Nephron (organoid): ENCODE data around the gene SEC24B.
A peak's percentile ranks its signal among the peaks of the same experiment; 100 is the strongest.

Experiments
- H3K27ac Mint-ChIP-seq, 3 experiments: 2 replicates each; pipeline ENCODE4 v1.8.0; 2020; ENCODE audit warnings: mixed read lengths in 3 of 3, mild to moderate bottlenecking in 2 of 3, moderate library complexity in 1 of 3
- H3K27me3 Mint-ChIP-seq: 2 replicates; pipeline ENCODE4 v1.8.0; 2021; ENCODE audit warnings: low read depth, mild to moderate bottlenecking, moderate library complexity, mixed read lengths
- H3K36me3 Mint-ChIP-seq: 2 replicates; pipeline ENCODE4 v1.8.0; 2020; ENCODE audit warnings: low read depth, mixed read lengths
- H3K4me1 Mint-ChIP-seq: 2 replicates; pipeline ENCODE4 v1.8.0; 2020; ENCODE audit warnings: mixed read lengths
- H3K4me3 Mint-ChIP-seq, 3 experiments: 2 replicates each; pipeline ENCODE4 v1.8.0; 2020; ENCODE audit warnings: mild to moderate bottlenecking in 3 of 3, mixed read lengths in 3 of 3, moderate library complexity in 2 of 3
- H3K9me3 Mint-ChIP-seq: 2 replicates; pipeline ENCODE4 v1.8.0; 2020; ENCODE audit warnings: mixed read lengths
- CTCF ChIP-seq, 3 experiments: fragments of 200-600 bp; sonication (generic); IDR thresholded peaks; one replicate each; pipeline ENCODE4 v1.5.0; 2021; ENCODE audit warnings: antibody characterized with exemption in 3 of 3; ENCODE audit not compliant: unreplicated experiment in 3 of 3

Gene SEC24B

GRCh38 chr4:109395694-109396093, 37.9 kb upstream of the SEC24B start:
- Mint-ChIP-seq H3K27ac (peak overlapping the region in 1 of 3 experiments; percentile 42), H3K4me1 (peaks cover 16% of the 10 kb centered on the region), H3K27me3 (no peaks in the 10 kb centered on the region), H3K4me3 (no peak overlapping the region), H3K36me3 (no peaks in the 10 kb centered on the region), H3K9me3 (no peaks in the 10 kb centered on the region)
- no peak for TF ChIP-seq CTCF (IDR thresholded peaks at IDR 0.05; ENCODE audit: unreplicated experiment in 3 of 3)

- Mint-ChIP-seq H3K4me1 (peaks cover 15% of the 10 kb centered on the region), H3K36me3 (no peaks in the 10 kb centered on the region), H3K4me3 (no peak overlapping the region), H3K9me3 (peaks cover 5% of the 10 kb centered on the region), H3K27me3 (no peaks in the 10 kb centered on the region), H3K27ac (no peak overlapping the region)
- TF ChIP-seq CTCF (IDR thresholded peaks at IDR 0.05; ENCODE audit: unreplicated experiment in 3 of 3) = no peak
These were observed 34.7 kb upstream of the SEC24B start for GRCh38 chr4:109398928-109399327.

GRCh38 chr4:109406337-109406931, 27.2 kb upstream of the SEC24B start:
- TF ChIP-seq CTCF (IDR thresholded peaks at IDR 0.05; ENCODE audit: unreplicated experiment in 3 of 3) = peak; percentile 78 to 82 (median 79)
- peaks cover 5% of the 10 kb centered on the region for H3K9me3 Mint-ChIP-seq
- no peaks in the 10 kb centered on the region for H3K27me3 Mint-ChIP-seq
- H3K4me1 Mint-ChIP-seq = peaks cover 24% of the 10 kb centered on the region
- H3K4me3 Mint-ChIP-seq = no peak overlapping the region
- H3K36me3 Mint-ChIP-seq = no peaks in the 10 kb centered on the region
- H3K27ac Mint-ChIP-seq = peak overlapping the region in 1 of 3 experiments; percentile 2

- peak overlapping the region in 1 of 3 experiments; percentile 37 for H3K27ac Mint-ChIP-seq
- H3K9me3 Mint-ChIP-seq = no peaks in the 10 kb centered on the region
- peaks cover 31% of the 10 kb centered on the region for H3K4me1 Mint-ChIP-seq
- TF ChIP-seq CTCF (IDR thresholded peaks at IDR 0.05; ENCODE audit: unreplicated experiment in 3 of 3) = no peak
- H3K36me3 Mint-ChIP-seq = no peaks in the 10 kb centered on the region
- H3K4me3 Mint-ChIP-seq = no peak overlapping the region
- no peaks in the 10 kb centered on the region for H3K27me3 Mint-ChIP-seq
These were observed 26.4 kb upstream of the SEC24B start for GRCh38 chr4:109407027-109407737.

GRCh38 chr4:109408711-109409110, 24.9 kb upstream of the SEC24B start:
- Mint-ChIP-seq H3K4me3 (no peak overlapping the region), H3K36me3 (no peaks in the 10 kb centered on the region), H3K27me3 (no peaks in the 10 kb centered on the region), H3K27ac (peak overlapping the region in 1 of 3 experiments; percentile 5), H3K4me1 (peaks cover 42% of the 10 kb centered on the region), H3K9me3 (no peaks in the 10 kb centered on the region)
- TF ChIP-seq CTCF (IDR thresholded peaks at IDR 0.05; ENCODE audit: unreplicated experiment in 3 of 3) = no peak

- H3K4me1 Mint-ChIP-seq = peaks cover 52% of the 10 kb centered on the region
- TF ChIP-seq CTCF (IDR thresholded peaks at IDR 0.05; ENCODE audit: unreplicated experiment in 3 of 3) = no peak
These were observed 23.4 kb upstream of the SEC24B start for GRCh38 chr4:109410226-109410625.

More at GRCh38 chr4:109410226-109410625, 23.4 kb upstream of the SEC24B start:
- no peak overlapping the region for H3K4me3 Mint-ChIP-seq
- H3K36me3 Mint-ChIP-seq = no peaks in the 10 kb centered on the region
- no peaks in the 10 kb centered on the region for H3K27me3 Mint-ChIP-seq
- no peak overlapping the region for H3K27ac Mint-ChIP-seq
- no peaks in the 10 kb centered on the region for H3K9me3 Mint-ChIP-seq
